Fibroblast of lung (primary cell): ENCODE results near the gene CPOX. TPM values are rescaled to one million over a fixed set of nuclear protein-coding genes. Genes with fewer than 3 reads are reported as not detected.

ENCODE experiments used
- DNase-seq, 2 donors: peaks; one replicate each; pipeline versions ENCODE4 v3.0.0 to v3.0.0-alpha.2; 2010; ENCODE audit warnings: low read depth in 2 of 2
- H2AFZ ChIP-seq: 2 replicates; pipeline ENCODE4 v1.5.1; 2012; ENCODE audit warnings: low read length, control low read depth, inconsistent platforms
- H3K27ac ChIP-seq: 2 replicates; pipeline ENCODE4 v1.5.1; 2011; ENCODE audit warnings: low read length, control low read depth; ENCODE audit not compliant: insufficient read depth
- H3K27me3 ChIP-seq: 2 replicates; pipeline ENCODE4 v1.5.1; 2011; ENCODE audit warnings: mild to moderate bottlenecking, low read length; ENCODE audit not compliant: control insufficient read depth, insufficient read depth
- H3K36me3 ChIP-seq: 2 replicates; pipeline ENCODE4 v1.5.1; 2011; ENCODE audit warnings: low read length; ENCODE audit not compliant: control insufficient read depth, insufficient read depth
- H3K4me1 ChIP-seq: 2 replicates; pipeline ENCODE4 v1.5.1; 2011; ENCODE audit warnings: low read length; ENCODE audit not compliant: control insufficient read depth, insufficient read depth; ENCODE audit errors: extremely low read depth
- H3K4me2 ChIP-seq: 2 replicates; pipeline ENCODE4 v1.5.1; 2011; ENCODE audit warnings: low read length, control low read depth; ENCODE audit not compliant: insufficient read depth; ENCODE audit errors: extremely low read depth
- H3K4me3 ChIP-seq, 4 experiments: fragments of 200-600 bp in 1 of 4; sonication (generic) in 1 of 4; replicated peaks in 1 of 4; 2 replicates each; pipeline ENCODE4 v1.5.1; 2011 to 2016; ENCODE audit warnings: low read length in 4 of 4, low read depth in 3 of 4, mild to moderate bottlenecking in 3 of 4, control low read depth in 2 of 4, inconsistent platforms in 1 of 4, mixed read lengths in 1 of 4; ENCODE audit not compliant: insufficient read depth in 1 of 4; ENCODE audit errors: control extremely low read depth in 1 of 4
- H3K79me2 ChIP-seq: 2 replicates; pipeline ENCODE4 v1.5.1; 2012; ENCODE audit warnings: mild to moderate bottlenecking, low read length, inconsistent platforms; ENCODE audit not compliant: control insufficient read depth, insufficient read depth
- H3K9ac ChIP-seq: 2 replicates; pipeline ENCODE4 v1.5.1; 2011; ENCODE audit warnings: mild to moderate bottlenecking, low read length, control low read depth; ENCODE audit not compliant: insufficient read depth
- H3K9me3 ChIP-seq: 2 replicates; pipeline ENCODE4 v1.5.1; 2012; ENCODE audit warnings: low read depth, low read length; ENCODE audit not compliant: control insufficient read depth, insufficient read depth
- H4K20me1 ChIP-seq: 2 replicates; pipeline ENCODE4 v1.5.1; 2011; ENCODE audit warnings: low read length; ENCODE audit not compliant: control insufficient read depth, insufficient read depth; ENCODE audit errors: extremely low read depth
- CTCF ChIP-seq, 2 donors: IDR thresholded peaks in 1 of 2; conservative IDR thresholded peaks in 1 of 2; 1 replicate in 1 of 2; 2 replicates in 1 of 2; pipeline ENCODE4 v1.5.1; 2011 to 2012; ENCODE audit warnings: low read length in 2 of 2, control low read depth in 1 of 2, inconsistent platforms in 1 of 2, low read depth in 1 of 2, mild to moderate bottlenecking in 1 of 2
- EZH2 ChIP-seq: IDR thresholded peaks from 2 replicates; pipeline ENCODE4 v1.5.1; 2012; ENCODE audit warnings: low read length, control low read depth, mild to moderate bottlenecking; ENCODE audit errors: missing control alignments
- polyA plus RNA-seq, 2 donors: library from polyadenylated mRNA; depleted of rRNA in 1 of 2; stranded (reverse) in 1 of 2; unstranded in 1 of 2; fragments of >200 nt; gene quantifications; 2 replicates each; pipeline ENCODE4 v1.2.1, GENCODE V29; 2011 to 2012; ENCODE audit warnings: missing spikeins in 1 of 2
- total RNA-seq: library from RNA; depleted of rRNA; stranded (reverse); fragments of >200 nt; gene quantifications from 2 replicates; pipeline ENCODE4 v1.2.1, GENCODE V29; 2014

CPOX gene
- total and polyA plus RNA-seq, 2 donors (not counting 1 experiment from before 2014, with no cell fraction given): 17.3 to 25.1 TPM

GRCh38 chr3:98555025-98555379, 38.4 kb downstream of the CPOX start:
- no peak overlapping the region for H3K27ac ChIP-seq

GRCh38 chr3:98554580-98554979, 38.8 kb downstream of the CPOX start:
- H3K9me3 ChIP-seq: no peaks in the 10 kb centered on the region
- H3K4me1 ChIP-seq: no peaks in the 10 kb centered on the region
- no peak overlapping the region for H3K4me2 ChIP-seq
- TF ChIP-seq CTCF (conservative IDR thresholded peaks at IDR 0.05 in 1 of 2, IDR thresholded peaks at IDR 0.05 in 1 of 2; ENCODE audit: low read depth in 1 of 2, low read length in 2 of 2): no peak
- no peak for TF ChIP-seq EZH2
- no peaks in the 10 kb centered on the region for H3K36me3 ChIP-seq
- H3K79me2 ChIP-seq: no peaks in the 10 kb centered on the region
- DNase-seq: no peak
- no peak overlapping the region for H3K4me3 ChIP-seq
- peaks cover 3% of the 10 kb centered on the region for H3K27me3 ChIP-seq
- H3K27ac ChIP-seq: no peak overlapping the region
- no peak overlapping the region for H2AFZ ChIP-seq
- no peaks in the 10 kb centered on the region for H4K20me1 ChIP-seq
- H3K9ac ChIP-seq: no peak overlapping the region

More at GRCh38 chr3:98555025-98555379, 38.4 kb downstream of the CPOX start:
- peak in 1 of 2 donors; percentile 17 for DNase-seq
- Histone ChIP-seq H3K9me3 (no peaks in the 10 kb centered on the region), H3K36me3 (no peaks in the 10 kb centered on the region), H2AFZ (no peak overlapping the region), H3K79me2 (no peaks in the 10 kb centered on the region), H3K4me2 (no peak overlapping the region), H3K9ac (no peak overlapping the region), H3K4me3 (no peak overlapping the region), H4K20me1 (no peaks in the 10 kb centered on the region), H3K4me1 (no peaks in the 10 kb centered on the region), H3K27me3 (peaks cover 3% of the 10 kb centered on the region)
- TF ChIP-seq CTCF (conservative IDR thresholded peaks at IDR 0.05 in 1 of 2, IDR thresholded peaks at IDR 0.05 in 1 of 2; ENCODE audit: low read depth in 1 of 2, low read length in 2 of 2) (no peak), EZH2 (no peak)

DNA sequence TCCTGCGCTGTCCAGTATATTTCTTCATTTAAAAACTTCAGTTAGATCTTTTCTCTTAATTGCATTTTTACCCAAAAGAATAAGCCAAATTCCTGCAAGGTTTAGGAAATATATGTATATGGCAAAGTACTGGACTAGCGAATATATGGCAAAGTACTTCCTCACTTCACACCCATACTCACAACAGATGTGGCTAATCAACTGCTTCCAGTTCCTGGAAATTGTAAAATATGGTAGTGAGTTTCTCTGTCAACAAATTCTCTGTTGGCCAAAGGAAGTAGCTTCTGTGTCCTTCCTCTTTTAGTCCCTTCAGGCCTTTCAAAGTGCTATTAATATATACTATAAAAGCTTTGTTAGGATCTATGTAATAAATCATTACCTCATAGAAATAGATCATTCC, 39.7 kb downstream of the CPOX start:
- Histone ChIP-seq H3K36me3 (no peaks in the 10 kb centered on the region), H3K4me1 (no peaks in the 10 kb centered on the region), H3K79me2 (no peaks in the 10 kb centered on the region), H3K9me3 (no peaks in the 10 kb centered on the region), H3K4me2 (no peak overlapping the region), H4K20me1 (no peaks in the 10 kb centered on the region), H3K27me3 (peaks cover 3% of the 10 kb centered on the region), H3K27ac (no peak overlapping the region), H3K4me3 (no peak overlapping the region), H3K9ac (no peak overlapping the region), H2AFZ (no peak overlapping the region)
- no peak for DNase-seq
- TF ChIP-seq EZH2 (no peak), CTCF (conservative IDR thresholded peaks at IDR 0.05 in 1 of 2, IDR thresholded peaks at IDR 0.05 in 1 of 2; ENCODE audit: low read depth in 1 of 2, low read length in 2 of 2) (no peak)
